SK-N-SH (cell line): ENCODE results near the gene FCRL5. TPM values are rescaled to one million over a fixed set of nuclear protein-coding genes. Genes with fewer than 3 reads are reported as not detected.

Experiments
- CTCF ChIA-PET: fragments of 300-600, 350-600 bp; formaldehyde crosslinking; extraction: SDS; loops from one replicate; lab custom pipeline; 2021; lab: Yijun Ruan, JAX
- POLR2A ChIA-PET: fragments of 350-600 bp; sonication (Branson Sonifier 250); formaldehyde crosslinking; extraction: SDS; loops from one replicate; lab custom pipeline; 2020; ENCODE audit warnings: antibody characterized with exemption, inconsistent platforms; lab: Yijun Ruan, JAX
- DNase-seq: peaks from one replicate; pipeline ENCODE4 v3.0.0; 2012
- H2AFZ ChIP-seq: fragments of 200-600 bp; sonication (generic); 2 replicates; pipeline ENCODE4 v1.8.1; 2016; ENCODE audit warnings: antibody characterized with exemption, mild to moderate bottlenecking, low read depth
- H3F3A ChIP-seq: fragments of 200-600 bp; sonication (generic); replicated peaks from 2 replicates; pipeline ENCODE3; 2016; ENCODE audit warnings: antibody characterized with exemption, mild to moderate bottlenecking; ENCODE audit not compliant: insufficient read depth
- H3K27ac ChIP-seq, 2 experiments: fragments of 200-500 bp in 1 of 2; fragments of 200-600 bp in 1 of 2; sonication (Bioruptor generic) in 1 of 2; sonication (generic), shearing (Covaris generic) in 1 of 2; 2 replicates each; pipeline versions ENCODE4 v1.5.1 to v1.6.1; 2014 to 2016; ENCODE audit warnings: low read depth in 2 of 2, inconsistent platforms in 1 of 2, low read length in 1 of 2, mild to moderate bottlenecking in 1 of 2, mixed read lengths in 1 of 2
- H3K27me3 ChIP-seq: fragments of 200-600 bp; sonication (generic), shearing (Covaris generic); 2 replicates; pipeline ENCODE4 v1.6.1; 2016; ENCODE audit warnings: mixed run types; ENCODE audit not compliant: insufficient read depth
- H3K36me3 ChIP-seq, 2 experiments: fragments of 200-500 bp in 1 of 2; fragments of 200-600 bp in 1 of 2; sonication (Bioruptor generic) in 1 of 2; sonication (generic) in 1 of 2; replicated peaks in 1 of 2; 2 replicates each; pipeline versions ENCODE3 to v1.5.1; 2014 to 2016; ENCODE audit warnings: low read length in 1 of 2, mild to moderate bottlenecking in 1 of 2; ENCODE audit not compliant: insufficient read depth in 2 of 2, control insufficient read depth in 1 of 2
- H3K4me1 ChIP-seq, 2 experiments: fragments of 200-500 bp in 1 of 2; fragments of 200-600 bp in 1 of 2; sonication (Bioruptor generic) in 1 of 2; sonication (generic), shearing (Covaris generic) in 1 of 2; 2 replicates each; pipeline versions ENCODE4 v1.5.1 to v1.6.1; 2014 to 2016; ENCODE audit warnings: low read depth in 1 of 2, low read length in 1 of 2, mixed run types in 1 of 2; ENCODE audit not compliant: insufficient read depth in 2 of 2, control insufficient read depth in 1 of 2
- H3K4me2 ChIP-seq: fragments of 200-600 bp; sonication (generic), shearing (Covaris generic); 2 replicates; pipeline ENCODE4 v1.6.1; 2017; ENCODE audit warnings: mixed run types
- H3K4me3 ChIP-seq, 2 experiments: fragments of 200-500 bp in 1 of 2; fragments of 200-600 bp in 1 of 2; sonication (Bioruptor generic) in 1 of 2; sonication (generic), shearing (Covaris generic) in 1 of 2; 2 replicates each; pipeline versions ENCODE4 v1.5.1 to v1.8.1; 2014 to 2016; ENCODE audit warnings: low read depth in 2 of 2, inconsistent platforms in 1 of 2, low read length in 1 of 2, mild to moderate bottlenecking in 1 of 2, mixed read lengths in 1 of 2, moderate library complexity in 1 of 2
- H3K79me2 ChIP-seq: fragments of 200-600 bp; sonication (generic); 2 replicates; pipeline ENCODE4 v1.8.1; 2017; ENCODE audit warnings: mild to moderate bottlenecking; ENCODE audit not compliant: insufficient read depth
- H3K9ac ChIP-seq: fragments of 200-600 bp; sonication (generic); 2 replicates; pipeline ENCODE4 v1.6.1; 2017; ENCODE audit warnings: mixed run types
- H3K9me2 ChIP-seq: fragments of 200-600 bp; sonication (generic); 2 replicates; pipeline ENCODE4 v1.6.1; 2017; ENCODE audit warnings: mixed run types
- H3K9me3 ChIP-seq: fragments of 200-600 bp; sonication (generic); 2 replicates; pipeline ENCODE4 v1.6.1; 2017; ENCODE audit warnings: mixed run types, mild to moderate bottlenecking, moderate library complexity
- H4K20me1 ChIP-seq: fragments of 200-600 bp; sonication (generic); 2 replicates; pipeline ENCODE4 v1.6.1; 2017; ENCODE audit warnings: mild to moderate bottlenecking, mixed run types; ENCODE audit not compliant: insufficient read depth
- CHD2 ChIP-seq: fragments of 150-350 bp; IDR thresholded peaks from 2 replicates; pipeline ENCODE4 v1.6.1; 2018; ENCODE audit warnings: low read length; ENCODE audit not compliant: partially characterized antibody
- NFIC ChIP-seq: IDR thresholded peaks from 2 replicates; pipeline ENCODE4 v1.4.0; 2012; ENCODE audit warnings: borderline replicate concordance
- RAD21 ChIP-seq: IDR thresholded peaks from 2 replicates; pipeline ENCODE4 v1.6.1; 2012; ENCODE audit warnings: mild to moderate bottlenecking, low read length
- RCOR1 ChIP-seq: fragments of 150-350 bp; IDR thresholded peaks from 2 replicates; pipeline ENCODE4 v1.6.1; 2017; ENCODE audit warnings: antibody characterized with exemption, low read length
- SIN3A ChIP-seq: IDR thresholded peaks from 2 replicates; pipeline ENCODE4 v1.6.1; 2012; ENCODE audit warnings: low read depth, mild to moderate bottlenecking, low read length, moderate library complexity, borderline replicate concordance
- SMC3 ChIP-seq: IDR thresholded peaks from 2 replicates; pipeline ENCODE4 v1.6.1; 2012; ENCODE audit warnings: low read depth, low read length, improper control_type of control experiment
- TCF12 ChIP-seq: IDR thresholded peaks from 2 replicates; pipeline ENCODE4 v1.4.0; 2012
- TEAD4 ChIP-seq: IDR thresholded peaks from 2 replicates; pipeline ENCODE4 v1.4.0; 2012; ENCODE audit warnings: mild to moderate bottlenecking, borderline replicate concordance; ENCODE audit not compliant: insufficient read depth
- YY1 ChIP-seq: IDR thresholded peaks from 2 replicates; pipeline ENCODE4 v1.4.0; 2012; ENCODE audit warnings: low read depth, mild to moderate bottlenecking
- WGBS: methylation state at CpG from one replicate; pipeline ENCODE4 v1.1.6; 2017; ENCODE audit warnings: low lambda C conversion rate; 5-methylcytosine and 5-hydroxymethylcytosine counted together
- polyA plus RNA-seq, 3 experiments: library from polyadenylated mRNA; depleted of rRNA; stranded (reverse); fragments of >200 nt; gene quantifications; 2 replicates each; pipeline ENCODE4 v1.2.3, GENCODE V29; 2012
- TF ChIP-seq, protein P1 (sequence below): fragments of 150-350 bp; IDR thresholded peaks from 2 replicates; pipeline ENCODE4 v1.6.1; 2016; ENCODE audit warnings: mild to moderate bottlenecking, low read depth, low read length
- TF ChIP-seq, protein P2 (sequence below): IDR thresholded peaks from 2 replicates; pipeline ENCODE4; 2012
- TF ChIP-seq, protein P3 (sequence below): fragments of 200-600 bp; sonication (generic); IDR thresholded peaks from 2 replicates; pipeline ENCODE4 v1.6.1; 2017; ENCODE audit warnings: antibody characterized with exemption, mild to moderate bottlenecking, moderate library complexity

The FCRL5 gene
- polyA plus RNA-seq, 1 of the 3 experiments (the other 2 are of a cell fraction), result not detected

DNA sequence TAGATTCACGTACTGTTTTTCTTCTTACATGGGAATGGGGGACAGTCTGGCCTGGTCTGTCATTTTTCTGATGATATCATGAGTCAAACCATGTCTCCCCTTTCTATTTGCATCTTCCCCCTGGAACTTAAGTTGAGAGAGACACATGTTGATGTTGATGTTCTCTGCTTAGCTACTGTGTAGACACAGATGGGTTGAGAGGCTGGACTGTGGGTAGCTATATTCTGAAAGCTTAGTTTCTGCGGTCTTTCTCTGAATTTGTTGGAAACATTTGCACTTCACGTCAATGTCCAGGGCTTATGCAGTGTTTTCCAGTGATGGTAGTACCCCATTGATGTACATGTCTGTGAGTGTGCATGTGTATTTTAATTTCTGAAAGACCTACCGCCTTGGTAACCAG, 58.2 kb downstream of the FCRL5 start:
- H3F3A ChIP-seq, result peaks cover 4% of the 10 kb centered on the region
- H3K27me3 ChIP-seq, result peaks cover 16% of the 10 kb centered on the region; the same call in 1 of the 2 replicates
- H3K4me3 ChIP-seq, result no peak overlapping the region
- H4K20me1 ChIP-seq, result no peaks in the 10 kb centered on the region
- H3K27ac ChIP-seq, result no peak overlapping the region
- ChIA-PET CTCF (interaction anchor here (1.5 to 3.5 kb wide), 3 partner anchors 10 to 316 kb away, joined by 4 to 28 read pairs (median 10); no protein-coding TSS in a partner anchor), POLR2A (no interaction called here)
- H3K9me2 ChIP-seq, result no peaks in the 10 kb centered on the region
- no peak overlapping the region for H3K4me2 ChIP-seq
- H3K9me3 ChIP-seq, result no peaks in the 10 kb centered on the region
- WGBS, result 0% methylated on average over 4 of the region's 4 CpGs
- TF ChIP-seq SMC3 (no peak), CHD2 (no peak), SIN3A (no peak), TEAD4 (no peak), NFIC (no peak), RAD21 (no peak), TCF12 (no peak), RCOR1 (no peak)
- TF ChIP-seq, protein P1, sequence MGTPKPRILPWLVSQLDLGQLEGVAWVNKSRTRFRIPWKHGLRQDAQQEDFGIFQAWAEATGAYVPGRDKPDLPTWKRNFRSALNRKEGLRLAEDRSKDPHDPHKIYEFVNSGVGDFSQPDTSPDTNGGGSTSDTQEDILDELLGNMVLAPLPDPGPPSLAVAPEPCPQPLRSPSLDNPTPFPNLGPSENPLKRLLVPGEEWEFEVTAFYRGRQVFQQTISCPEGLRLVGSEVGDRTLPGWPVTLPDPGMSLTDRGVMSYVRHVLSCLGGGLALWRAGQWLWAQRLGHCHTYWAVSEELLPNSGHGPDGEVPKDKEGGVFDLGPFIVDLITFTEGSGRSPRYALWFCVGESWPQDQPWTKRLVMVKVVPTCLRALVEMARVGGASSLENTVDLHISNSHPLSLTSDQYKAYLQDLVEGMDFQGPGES, result no peak
- TF ChIP-seq, protein P2, sequence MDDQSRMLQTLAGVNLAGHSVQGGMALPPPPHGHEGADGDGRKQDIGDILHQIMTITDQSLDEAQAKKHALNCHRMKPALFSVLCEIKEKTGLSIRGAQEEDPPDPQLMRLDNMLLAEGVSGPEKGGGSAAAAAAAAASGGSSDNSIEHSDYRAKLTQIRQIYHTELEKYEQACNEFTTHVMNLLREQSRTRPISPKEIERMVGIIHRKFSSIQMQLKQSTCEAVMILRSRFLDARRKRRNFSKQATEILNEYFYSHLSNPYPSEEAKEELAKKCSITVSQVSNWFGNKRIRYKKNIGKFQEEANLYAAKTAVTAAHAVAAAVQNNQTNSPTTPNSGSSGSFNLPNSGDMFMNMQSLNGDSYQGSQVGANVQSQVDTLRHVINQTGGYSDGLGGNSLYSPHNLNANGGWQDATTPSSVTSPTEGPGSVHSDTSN, result no peak
- no peaks in the 10 kb centered on the region for H3K4me1 ChIP-seq
- H2AFZ ChIP-seq, result no peak overlapping the region
- no peak for DNase-seq
- H3K36me3 ChIP-seq, result no peaks in the 10 kb centered on the region
- no peak overlapping the region for H3K9ac ChIP-seq
- no peaks in the 10 kb centered on the region for H3K79me2 ChIP-seq

DNA sequence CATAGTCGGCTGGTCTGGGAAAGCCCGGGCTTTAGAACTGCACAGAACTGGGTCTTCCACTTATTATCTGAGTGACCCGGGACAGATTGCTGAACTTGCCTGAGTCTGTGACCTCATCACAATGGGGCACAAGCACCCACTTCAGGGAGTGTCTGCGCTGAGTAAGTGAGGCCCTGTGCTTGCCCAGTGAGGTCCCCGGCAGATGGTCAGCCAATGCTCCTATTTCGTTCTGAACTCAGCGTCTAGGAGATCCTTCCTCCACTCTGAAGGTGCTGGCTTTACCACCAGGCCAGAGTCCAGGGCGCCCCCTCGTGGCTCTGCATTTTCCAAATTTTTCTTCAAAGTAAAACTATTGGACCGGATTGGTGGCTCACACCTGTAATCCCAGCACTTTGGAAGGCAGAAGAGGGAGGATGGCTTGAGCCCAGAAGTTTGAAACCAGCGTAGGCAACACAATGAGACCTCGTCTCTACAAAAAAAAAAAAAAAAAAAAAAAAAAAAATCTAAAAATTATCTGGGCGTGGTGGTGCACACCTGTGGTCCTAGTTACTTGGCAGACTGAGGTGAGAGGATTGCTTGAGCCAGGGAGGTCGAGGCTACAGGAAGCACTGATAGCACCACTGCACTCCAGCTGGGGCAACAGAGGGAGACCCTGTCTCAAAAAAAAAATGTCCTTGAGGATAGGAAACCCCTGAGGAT, 61.7 kb downstream of the FCRL5 start:
- peak; percentile 25 for DNase-seq
- H4K20me1 ChIP-seq, result no peaks in the 10 kb centered on the region
- ChIA-PET CTCF (interaction anchor here (1.0 to 2.3 kb wide), 4 partner anchors 15 to 295 kb away, joined by 3 to 13 read pairs (median 4); no protein-coding TSS in a partner anchor), POLR2A (no interaction called here)
- H3K27me3 ChIP-seq, result 0 out of 2 replicates have a peak, but pooled peaks cover 25% of the 10 kb centered on the region
- H3K9me2 ChIP-seq, result no peaks in the 10 kb centered on the region
- H3K79me2 ChIP-seq, result no peaks in the 10 kb centered on the region
- H2AFZ ChIP-seq, result no peak overlapping the region
- H3K4me1 ChIP-seq, result no peaks in the 10 kb centered on the region
- no peak overlapping the region for H3K27ac ChIP-seq
- no peak overlapping the region for H3K9ac ChIP-seq
- WGBS, result 10% methylated on average over 14 of the region's 14 CpGs
- no peak overlapping the region; a peak in 1 of 4 replicates for H3K4me3 ChIP-seq
- H3F3A ChIP-seq, result peaks cover 4% of the 10 kb centered on the region
- TF ChIP-seq, protein P3, sequence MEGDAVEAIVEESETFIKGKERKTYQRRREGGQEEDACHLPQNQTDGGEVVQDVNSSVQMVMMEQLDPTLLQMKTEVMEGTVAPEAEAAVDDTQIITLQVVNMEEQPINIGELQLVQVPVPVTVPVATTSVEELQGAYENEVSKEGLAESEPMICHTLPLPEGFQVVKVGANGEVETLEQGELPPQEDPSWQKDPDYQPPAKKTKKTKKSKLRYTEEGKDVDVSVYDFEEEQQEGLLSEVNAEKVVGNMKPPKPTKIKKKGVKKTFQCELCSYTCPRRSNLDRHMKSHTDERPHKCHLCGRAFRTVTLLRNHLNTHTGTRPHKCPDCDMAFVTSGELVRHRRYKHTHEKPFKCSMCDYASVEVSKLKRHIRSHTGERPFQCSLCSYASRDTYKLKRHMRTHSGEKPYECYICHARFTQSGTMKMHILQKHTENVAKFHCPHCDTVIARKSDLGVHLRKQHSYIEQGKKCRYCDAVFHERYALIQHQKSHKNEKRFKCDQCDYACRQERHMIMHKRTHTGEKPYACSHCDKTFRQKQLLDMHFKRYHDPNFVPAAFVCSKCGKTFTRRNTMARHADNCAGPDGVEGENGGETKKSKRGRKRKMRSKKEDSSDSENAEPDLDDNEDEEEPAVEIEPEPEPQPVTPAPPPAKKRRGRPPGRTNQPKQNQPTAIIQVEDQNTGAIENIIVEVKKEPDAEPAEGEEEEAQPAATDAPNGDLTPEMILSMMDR, result peak; percentile 69
- TF ChIP-seq YY1 (no peak), SMC3 (peak; percentile 65), RAD21 (peak; percentile 53)
- TF ChIP-seq, protein P1, result no peak
- TF ChIP-seq, protein P2, result no peak
- H3K36me3 ChIP-seq, result no peaks in the 10 kb centered on the region
- H3K9me3 ChIP-seq, result no peaks in the 10 kb centered on the region
- no peak overlapping the region for H3K4me2 ChIP-seq
